ENCODE measurements around the gene HMCN1. TPM values are rescaled to one million over a fixed set of nuclear protein-coding genes. Genes with fewer than 3 reads are reported as not detected.

The HMCN1 gene
- total RNA-seq, 1 experiment from 2014 or later = 0.23 TPM

DNA sequence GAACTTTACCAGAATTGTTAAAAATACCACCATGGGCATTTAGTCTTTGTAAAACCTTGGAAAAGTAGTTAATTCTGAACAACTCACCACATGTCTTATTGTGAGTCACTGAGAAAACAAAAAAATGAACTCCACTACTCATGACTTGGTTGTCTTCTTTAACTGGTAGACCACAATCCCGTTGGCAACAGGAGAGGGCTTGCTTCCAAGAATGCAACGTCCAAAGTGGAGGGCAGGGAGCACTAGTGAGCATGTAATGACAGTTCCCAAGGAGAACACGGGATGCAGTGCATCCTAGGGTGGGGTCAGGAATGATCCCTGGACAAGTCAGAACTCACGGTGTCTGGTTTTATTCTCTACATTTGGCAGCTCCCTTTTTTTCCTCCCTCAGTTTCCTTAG, 15.2 kb upstream of the HMCN1 start:
- no TSS peak for BruUV-seq (replicated peaks)
- H3K9me3 ChIP-seq (ENCODE audit: control insufficient read depth, insufficient read depth, low read depth, low read length) = no peaks in the 10 kb centered on the region
- no peaks in the 10 kb centered on the region for H3K36me3 ChIP-seq (ENCODE audit: control insufficient read depth, insufficient read depth, low read length)
- ATAC-seq (peak; percentile 58; the same call in 1 of the 2 replicates), DNase-seq (ENCODE audit: low read depth, low spot score) (no peak)
- ChIA-PET POLR2A (no interaction called here), CTCF (no interaction called here)
- H3K27me3 ChIP-seq (ENCODE audit: control insufficient read depth, insufficient read depth, low read length) = no peaks in the 10 kb centered on the region
- in situ Hi-C loops (cut with HindIII; ENCODE audit: low pct_unique_long_range_greater_than_20kb, low sequenced_read_pairs) = no loop called here
- no peak for TF ChIP-seq POLR2AphosphoS5 (IDR thresholded peaks at IDR 0.05; ENCODE audit: low read depth, low read length)
- no peak for TF ChIP-seq SIN3A (IDR thresholded peaks at IDR 0.05; ENCODE audit: borderline replicate concordance, insufficient read depth, low read depth, low read length)
- TF ChIP-seq, protein P1, sequence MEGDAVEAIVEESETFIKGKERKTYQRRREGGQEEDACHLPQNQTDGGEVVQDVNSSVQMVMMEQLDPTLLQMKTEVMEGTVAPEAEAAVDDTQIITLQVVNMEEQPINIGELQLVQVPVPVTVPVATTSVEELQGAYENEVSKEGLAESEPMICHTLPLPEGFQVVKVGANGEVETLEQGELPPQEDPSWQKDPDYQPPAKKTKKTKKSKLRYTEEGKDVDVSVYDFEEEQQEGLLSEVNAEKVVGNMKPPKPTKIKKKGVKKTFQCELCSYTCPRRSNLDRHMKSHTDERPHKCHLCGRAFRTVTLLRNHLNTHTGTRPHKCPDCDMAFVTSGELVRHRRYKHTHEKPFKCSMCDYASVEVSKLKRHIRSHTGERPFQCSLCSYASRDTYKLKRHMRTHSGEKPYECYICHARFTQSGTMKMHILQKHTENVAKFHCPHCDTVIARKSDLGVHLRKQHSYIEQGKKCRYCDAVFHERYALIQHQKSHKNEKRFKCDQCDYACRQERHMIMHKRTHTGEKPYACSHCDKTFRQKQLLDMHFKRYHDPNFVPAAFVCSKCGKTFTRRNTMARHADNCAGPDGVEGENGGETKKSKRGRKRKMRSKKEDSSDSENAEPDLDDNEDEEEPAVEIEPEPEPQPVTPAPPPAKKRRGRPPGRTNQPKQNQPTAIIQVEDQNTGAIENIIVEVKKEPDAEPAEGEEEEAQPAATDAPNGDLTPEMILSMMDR (IDR thresholded peaks at IDR 0.05) = peak; percentile 20
- no peak for TF ChIP-seq TCF7L2 (IDR thresholded peaks at IDR 0.05; ENCODE audit: low read depth, low read length)
- no peaks in the 10 kb centered on the region for H3K4me1 ChIP-seq (ENCODE audit: control insufficient read depth, insufficient read depth, low read length)
- H3K4me3 ChIP-seq (ENCODE audit: low read depth in 2 of 2, low read length in 2 of 2) = no peak overlapping the region
- H3K27ac ChIP-seq (ENCODE audit: low read length) = no peak overlapping the region
- intact Hi-C loops (cut with micrococcal nuclease; ENCODE audit: unreplicated experiment) = no loop called here

DNA sequence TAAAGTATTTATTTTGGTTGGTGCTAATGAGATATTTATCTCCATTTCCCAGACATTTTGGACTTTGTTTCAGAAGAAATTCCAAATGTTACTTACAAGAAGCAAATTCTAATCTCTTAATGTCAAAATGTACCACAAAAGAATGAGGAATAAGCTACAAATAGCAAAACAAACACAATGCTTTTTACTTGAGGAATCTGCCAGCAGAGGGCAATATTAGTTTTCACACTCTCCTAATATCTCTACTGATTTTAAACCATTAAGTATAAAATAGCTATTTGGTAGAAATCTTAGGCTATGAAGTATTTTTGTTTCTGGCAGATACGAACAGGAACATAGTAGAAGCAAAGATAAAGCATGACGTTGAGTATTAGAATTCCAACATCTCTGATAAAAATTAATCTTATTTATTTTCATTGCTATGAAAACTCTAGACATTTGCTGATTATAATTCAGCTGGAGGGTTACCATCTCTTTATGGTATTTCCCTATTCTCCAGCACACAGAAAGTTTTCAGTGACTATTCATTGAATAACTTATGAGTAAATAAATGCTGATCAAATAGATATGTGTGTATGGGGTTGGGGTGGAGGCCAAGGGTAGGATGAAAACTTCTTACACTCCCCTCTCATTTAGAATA, 13.4 kb upstream of the HMCN1 start:
- Histone ChIP-seq H3K4me3 (ENCODE audit: low read depth in 2 of 2, low read length in 2 of 2) (no peak overlapping the region), H3K4me1 (ENCODE audit: control insufficient read depth, insufficient read depth, low read length) (no peaks in the 10 kb centered on the region), H3K27ac (ENCODE audit: low read length) (no peak overlapping the region), H3K9me3 (ENCODE audit: control insufficient read depth, insufficient read depth, low read depth, low read length) (no peaks in the 10 kb centered on the region), H3K36me3 (ENCODE audit: control insufficient read depth, insufficient read depth, low read length) (no peaks in the 10 kb centered on the region), H3K27me3 (ENCODE audit: control insufficient read depth, insufficient read depth, low read length) (no peaks in the 10 kb centered on the region)
- no peak for ATAC-seq
- in situ Hi-C loops (cut with HindIII; ENCODE audit: low pct_unique_long_range_greater_than_20kb, low sequenced_read_pairs) (no loop called here), intact Hi-C loops (cut with micrococcal nuclease; ENCODE audit: unreplicated experiment) (loop anchor here (1.0 kb wide), 1 partner anchor 492 kb away; no protein-coding TSS in a partner anchor)
- no TSS peak for BruUV-seq (replicated peaks)
- TF ChIP-seq, protein P2, sequence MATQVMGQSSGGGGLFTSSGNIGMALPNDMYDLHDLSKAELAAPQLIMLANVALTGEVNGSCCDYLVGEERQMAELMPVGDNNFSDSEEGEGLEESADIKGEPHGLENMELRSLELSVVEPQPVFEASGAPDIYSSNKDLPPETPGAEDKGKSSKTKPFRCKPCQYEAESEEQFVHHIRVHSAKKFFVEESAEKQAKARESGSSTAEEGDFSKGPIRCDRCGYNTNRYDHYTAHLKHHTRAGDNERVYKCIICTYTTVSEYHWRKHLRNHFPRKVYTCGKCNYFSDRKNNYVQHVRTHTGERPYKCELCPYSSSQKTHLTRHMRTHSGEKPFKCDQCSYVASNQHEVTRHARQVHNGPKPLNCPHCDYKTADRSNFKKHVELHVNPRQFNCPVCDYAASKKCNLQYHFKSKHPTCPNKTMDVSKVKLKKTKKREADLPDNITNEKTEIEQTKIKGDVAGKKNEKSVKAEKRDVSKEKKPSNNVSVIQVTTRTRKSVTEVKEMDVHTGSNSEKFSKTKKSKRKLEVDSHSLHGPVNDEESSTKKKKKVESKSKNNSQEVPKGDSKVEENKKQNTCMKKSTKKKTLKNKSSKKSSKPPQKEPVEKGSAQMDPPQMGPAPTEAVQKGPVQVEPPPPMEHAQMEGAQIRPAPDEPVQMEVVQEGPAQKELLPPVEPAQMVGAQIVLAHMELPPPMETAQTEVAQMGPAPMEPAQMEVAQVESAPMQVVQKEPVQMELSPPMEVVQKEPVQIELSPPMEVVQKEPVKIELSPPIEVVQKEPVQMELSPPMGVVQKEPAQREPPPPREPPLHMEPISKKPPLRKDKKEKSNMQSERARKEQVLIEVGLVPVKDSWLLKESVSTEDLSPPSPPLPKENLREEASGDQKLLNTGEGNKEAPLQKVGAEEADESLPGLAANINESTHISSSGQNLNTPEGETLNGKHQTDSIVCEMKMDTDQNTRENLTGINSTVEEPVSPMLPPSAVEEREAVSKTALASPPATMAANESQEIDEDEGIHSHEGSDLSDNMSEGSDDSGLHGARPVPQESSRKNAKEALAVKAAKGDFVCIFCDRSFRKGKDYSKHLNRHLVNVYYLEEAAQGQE (IDR thresholded peaks at IDR 0.05; ENCODE audit: insufficient read depth in 1 of 2, low read depth in 2 of 2, low read length in 1 of 2) = no peak
- TF ChIP-seq, protein P1 (IDR thresholded peaks at IDR 0.05) = peak; percentile 60; the same call in 1 of the 2 replicates
- ChIA-PET CTCF (no interaction called here), POLR2A (no interaction called here)
- no peak for DNase-seq (ENCODE audit: low read depth, low spot score)

Measured in Panc1 (cell line).